Calu3 (cell line): ENCODE measurements around the gene TBC1D24. TPM values are rescaled to one million over a fixed set of nuclear protein-coding genes. Genes with fewer than 3 reads are reported as not detected.

Source experiments
- BruUV-seq: library from RNA; stranded (reverse); fragments of 400-500 nt; replicated peaks from 2 replicates; lab custom pipeline; 2021; lab: Mats Ljungman, UMichigan
- CTCF ChIA-PET: fragments of 300-600 bp; sonication (Branson Sonifier 250); formaldehyde crosslinking; loops from one replicate; lab custom pipeline; 2022; ENCODE audit warnings: antibody characterized with exemption; lab: Charles Lee
- DNase-seq: peaks from one replicate; pipeline ENCODE4 v3.0.0; 2022
- H3K27ac Mint-ChIP-seq: one replicate; pipeline ENCODE4 v1.8.0; 2022; ENCODE audit warnings: mixed read lengths; ENCODE audit not compliant: unreplicated experiment
- H3K27me3 Mint-ChIP-seq: one replicate; pipeline ENCODE4 v1.8.0; 2022; ENCODE audit warnings: mixed read lengths; ENCODE audit not compliant: unreplicated experiment
- H3K36me3 Mint-ChIP-seq: one replicate; pipeline ENCODE4 v1.8.0; 2022; ENCODE audit warnings: mild to moderate bottlenecking, moderate library complexity, mixed read lengths; ENCODE audit not compliant: insufficient read depth, unreplicated experiment
- H3K4me1 Mint-ChIP-seq: one replicate; pipeline ENCODE4 v1.8.0; 2022; ENCODE audit warnings: mild to moderate bottlenecking, low read depth, mixed read lengths; ENCODE audit not compliant: unreplicated experiment
- H3K4me3 Mint-ChIP-seq: one replicate; pipeline ENCODE4 v1.8.0; 2022; ENCODE audit warnings: mild to moderate bottlenecking, low read depth, moderate library complexity, mixed read lengths; ENCODE audit not compliant: unreplicated experiment
- H3K9me3 Mint-ChIP-seq: one replicate; pipeline ENCODE4 v1.8.0; 2022; ENCODE audit warnings: low read depth, mixed read lengths; ENCODE audit not compliant: unreplicated experiment
- CTCF ChIP-seq: fragments of 200-600 bp; IDR thresholded peaks from one replicate; pipeline ENCODE4 v1.8.0; 2022; ENCODE audit warnings: antibody characterized with exemption; ENCODE audit not compliant: unreplicated experiment
- intact Hi-C: fragments of 100-400 bp; cut with micrococcal nuclease; formaldehyde crosslinking; loops from one replicate; pipeline ENCODE4 v1.10.0; 2022; ENCODE audit not compliant: unreplicated experiment
- total RNA-seq: library from RNA; stranded (reverse); gene quantifications from 2 replicates; pipeline ENCODE4 v1.2.3, GENCODE V29; 2022

The TBC1D24 gene
- total RNA-seq, 1 experiment from 2014 or later = 33.3 TPM

- Mint-ChIP-seq H3K27me3 (no peaks in the 10 kb centered on the region), H3K4me1 (peaks cover 9% of the 10 kb centered on the region), H3K4me3 (no peak overlapping the region), H3K27ac (no peak overlapping the region), H3K9me3 (no peaks in the 10 kb centered on the region), H3K36me3 (peaks cover 20% of the 10 kb centered on the region)
- BruUV-seq = no TSS peak
- intact Hi-C loops = loop anchor here (10.0 kb wide), 1 partner anchor 74 kb away; no protein-coding TSS in a partner anchor
- CTCF ChIA-PET = no interaction called here
- no peak for DNase-seq
- TF ChIP-seq CTCF = no peak
Measured at GRCh38 chr16:2508722-2509400, 33.9 kb downstream of the TBC1D24 start.

- Mint-ChIP-seq H3K27ac (no peak overlapping the region), H3K4me1 (peaks cover 19% of the 10 kb centered on the region), H3K9me3 (no peaks in the 10 kb centered on the region), H3K27me3 (no peaks in the 10 kb centered on the region), H3K4me3 (no peak overlapping the region), H3K36me3 (peaks cover 44% of the 10 kb centered on the region)
- no peak for TF ChIP-seq CTCF
- CTCF ChIA-PET = no interaction called here
- no peak for DNase-seq
- BruUV-seq = no TSS peak
- intact Hi-C loops = no loop called here
Measured at GRCh38 chr16:2511128-2511800, 36.3 kb downstream of the TBC1D24 start.

- no peaks in the 10 kb centered on the region for H3K27me3 Mint-ChIP-seq
- peak overlapping the region; percentile 55 for H3K27ac Mint-ChIP-seq
- intact Hi-C loops = no loop called here
- no peak for TF ChIP-seq CTCF
- CTCF ChIA-PET = no interaction called here
- no TSS peak for BruUV-seq
- H3K4me3 Mint-ChIP-seq = peak overlapping the region; percentile 86
- peaks cover 49% of the 10 kb centered on the region for H3K36me3 Mint-ChIP-seq
- no peaks in the 10 kb centered on the region for H3K9me3 Mint-ChIP-seq
- H3K4me1 Mint-ChIP-seq = peaks cover 28% of the 10 kb centered on the region
- no peak for DNase-seq
Measured at GRCh38 chr16:2511996-2512734, 37.2 kb downstream of the TBC1D24 start.

- Mint-ChIP-seq H3K27me3 (no peaks in the 10 kb centered on the region), H3K4me3 (peak overlapping the region; percentile 86), H3K4me1 (peaks cover 34% of the 10 kb centered on the region), H3K9me3 (no peaks in the 10 kb centered on the region), H3K27ac (peak overlapping the region; percentile 55), H3K36me3 (peaks cover 55% of the 10 kb centered on the region)
- no TSS peak for BruUV-seq
- intact Hi-C loops = no loop called here
- CTCF ChIA-PET = no interaction called here
- no peak for TF ChIP-seq CTCF
- DNase-seq = no peak
Measured at GRCh38 chr16:2512735-2513404, 37.9 kb downstream of the TBC1D24 start.
